GM19468 (cell line): ENCODE results near the gene IQCH.

Experiments used
- ATAC-seq: cut with Tn5 transposase; IDR thresholded peaks from one replicate; pipeline ENCODE4 v1.9.1; 2021; ENCODE audit warnings: mild to moderate bottlenecking, moderate library complexity, moderate number of reproducible peaks; ENCODE audit not compliant: unreplicated experiment; ENCODE audit errors: extremely low read depth

The IQCH gene

DNA sequence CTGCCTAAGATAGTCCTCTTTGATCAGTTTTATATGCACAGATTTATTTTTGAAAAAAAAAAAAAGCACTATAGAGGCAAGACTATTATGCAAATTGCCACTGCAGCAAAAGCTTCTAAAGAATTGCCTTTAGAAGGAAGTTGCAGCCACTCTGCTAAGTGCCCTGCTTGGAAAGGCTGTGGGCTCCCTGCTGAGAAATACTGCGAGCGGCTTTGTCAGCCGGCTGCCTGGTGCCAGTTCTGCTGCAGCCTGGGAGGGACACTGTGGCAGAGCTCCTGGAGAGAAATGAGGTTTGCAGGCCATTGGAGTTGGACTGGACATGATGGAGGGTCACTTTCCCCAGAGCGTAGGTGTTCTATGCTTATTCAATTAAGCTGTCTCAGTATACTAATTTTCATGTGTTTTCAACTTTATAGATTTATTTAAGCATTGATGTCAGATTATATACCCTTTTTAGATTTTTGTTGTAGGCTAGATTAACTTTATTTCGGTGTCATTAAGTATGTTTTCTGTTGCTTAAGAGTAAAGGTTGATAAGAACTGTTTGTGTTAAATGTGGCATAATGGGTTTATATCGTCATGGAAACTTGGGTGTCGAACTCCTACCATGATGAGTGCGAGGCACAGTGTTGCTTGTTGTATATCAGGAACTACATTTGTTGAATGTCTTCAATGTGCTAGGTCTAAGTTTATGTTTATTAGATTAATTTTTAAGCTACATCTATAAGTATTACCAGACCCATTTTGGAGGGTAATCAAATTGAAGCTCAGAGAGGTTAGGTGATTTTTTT is 294.5 kb downstream of the IQCH start:
- ATAC-seq = no peak

DNA sequence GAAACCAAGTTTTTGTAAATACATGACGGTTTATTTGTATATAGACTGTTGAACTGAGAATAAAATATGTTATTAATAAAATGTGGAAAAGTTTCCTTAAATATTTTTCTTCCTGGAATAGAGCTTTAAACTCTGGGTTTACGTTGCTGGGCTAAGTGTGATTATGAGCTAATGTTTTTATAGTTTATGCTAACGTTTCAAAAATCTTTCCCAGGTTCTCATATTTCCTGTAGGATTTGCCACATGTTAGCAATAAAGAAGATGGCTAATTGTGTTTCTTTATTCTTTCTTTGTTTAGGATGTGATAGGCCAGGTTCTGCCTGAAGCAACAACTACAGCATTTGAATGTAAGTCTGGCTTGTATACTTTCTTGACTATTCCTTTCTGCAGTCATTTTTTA is 295.1 kb downstream of the IQCH start:
- no peak for ATAC-seq

DNA sequence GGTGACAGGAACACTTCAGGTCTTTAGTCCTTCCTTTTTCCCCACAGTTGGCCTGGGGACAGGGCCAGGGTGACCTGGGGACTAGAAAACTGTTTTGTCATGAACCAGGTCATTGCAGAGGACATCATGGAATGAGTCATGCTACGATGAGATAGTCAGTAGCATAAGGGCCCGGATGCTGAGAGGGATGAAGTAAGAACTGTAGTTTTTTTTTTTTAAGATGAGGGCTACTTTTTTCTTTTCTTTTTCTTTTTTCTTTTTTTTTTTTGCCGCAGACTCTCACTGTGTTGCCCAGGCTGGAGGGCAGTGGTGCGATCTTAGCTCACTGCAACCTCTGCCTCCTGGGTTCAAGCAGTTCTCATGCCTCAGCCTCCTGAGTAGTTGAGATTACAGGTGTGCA is 295.9 kb downstream of the IQCH start:
- ATAC-seq = no peak

DNA sequence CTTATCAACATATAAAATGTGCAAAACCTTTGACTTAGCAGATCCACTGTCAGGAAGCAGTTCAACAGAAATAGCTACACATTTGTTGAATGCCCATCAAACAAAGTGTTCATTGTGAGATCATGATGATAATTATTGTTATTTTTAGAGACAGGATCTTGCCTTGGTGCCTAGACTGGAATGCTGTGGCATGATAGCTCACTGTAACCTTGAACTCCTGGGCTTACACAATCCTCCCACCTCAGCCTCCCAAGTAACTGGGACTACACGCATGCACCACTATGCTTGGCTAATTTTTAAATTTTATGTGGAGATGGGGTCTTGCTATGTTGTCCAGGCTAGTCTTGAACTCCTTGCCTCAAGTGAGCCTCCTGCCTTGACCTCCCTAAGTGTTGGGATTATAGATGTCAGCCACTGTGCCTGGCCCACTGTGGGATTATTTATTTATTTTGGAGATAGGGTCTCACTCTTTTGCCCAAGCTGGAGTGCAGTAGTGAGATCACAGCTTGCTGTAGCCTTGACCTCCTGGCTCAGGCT is 296.7 kb downstream of the IQCH start:
- no peak for ATAC-seq
